NCI-H2081 (cell line): ENCODE measurements around the gene SOX21.

ENCODE experiments used
- DNase-seq, 2 experiments: peaks; one replicate each; lab custom pipeline; 2025; lab: John Stamatoyannopoulos, UW

SOX21 gene

GRCh38 chr13:94709001-94709834 is 3.1 kb downstream of the SOX21 start:
- peak in 1 of 2 experiments; percentile 35 for DNase-seq

GRCh38 chr13:94708031-94708859 is 4.1 kb downstream of the SOX21 start:
- DNase-seq, result peak in 1 of 2 experiments; percentile 42

- peak in 1 of 2 experiments; percentile 14 for DNase-seq
Measured at GRCh38 chr13:94707400-94708021, 4.8 kb downstream of the SOX21 start.

GRCh38 chr13:94706843-94707399 is 5.4 kb downstream of the SOX21 start:
- DNase-seq, result peak; percentile 69 to 72

- DNase-seq, result peak in 1 of 2 experiments; percentile 72
Measured at GRCh38 chr13:94706101-94706842, 6.1 kb downstream of the SOX21 start.

DNA sequence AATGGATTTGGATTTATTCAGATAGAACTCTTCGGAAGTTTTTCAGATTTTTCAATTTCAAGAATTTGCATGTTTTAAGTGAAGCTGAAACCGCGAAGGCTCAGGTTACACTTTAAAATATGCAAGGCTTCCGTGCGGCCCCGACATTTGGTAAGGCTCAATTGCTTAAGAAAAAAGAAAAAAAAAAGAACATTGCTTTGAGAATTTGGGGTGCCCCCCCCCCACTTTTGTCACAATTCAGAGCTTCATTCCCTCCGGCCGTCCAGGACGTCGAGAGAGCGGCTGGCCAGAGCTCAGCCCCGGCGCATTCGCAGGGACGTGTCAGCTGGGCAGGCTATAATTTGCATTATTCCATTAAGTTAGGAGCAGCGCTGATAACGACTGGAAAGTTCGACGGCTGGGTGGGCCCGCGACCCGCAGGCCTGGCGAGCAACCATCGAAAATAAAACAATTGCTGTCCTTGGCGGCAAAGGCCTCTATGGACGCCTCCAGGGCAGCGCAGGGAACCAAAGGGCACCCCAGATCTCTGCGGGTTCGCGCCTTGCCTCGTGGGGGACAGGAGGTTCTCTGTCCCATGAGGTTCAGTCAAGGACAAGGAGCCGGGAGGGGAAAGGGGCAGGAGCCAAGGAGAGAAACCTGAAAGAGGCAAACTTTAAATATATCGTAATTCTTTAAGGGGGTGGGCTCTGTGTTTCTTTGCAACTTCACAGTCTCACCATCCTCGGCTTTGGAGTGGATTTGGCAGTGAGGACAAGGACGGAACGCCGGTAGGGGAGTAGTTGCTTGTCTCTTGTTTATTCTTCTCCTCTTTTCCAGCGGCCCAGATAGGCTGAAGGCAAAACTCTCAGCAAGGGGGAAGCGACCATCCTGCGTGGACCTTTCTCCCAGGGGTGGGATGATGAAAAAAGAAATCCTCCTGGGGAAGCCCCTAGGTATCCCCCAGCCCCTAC is 7.0 kb downstream of the SOX21 start:
- DNase-seq, result no peak

- DNase-seq, result no peak
Measured at GRCh38 chr13:94704377-94705080, 7.8 kb downstream of the SOX21 start.

- DNase-seq, result no peak
Measured at GRCh38 chr13:94703721-94704314, 8.5 kb downstream of the SOX21 start.

DNA sequence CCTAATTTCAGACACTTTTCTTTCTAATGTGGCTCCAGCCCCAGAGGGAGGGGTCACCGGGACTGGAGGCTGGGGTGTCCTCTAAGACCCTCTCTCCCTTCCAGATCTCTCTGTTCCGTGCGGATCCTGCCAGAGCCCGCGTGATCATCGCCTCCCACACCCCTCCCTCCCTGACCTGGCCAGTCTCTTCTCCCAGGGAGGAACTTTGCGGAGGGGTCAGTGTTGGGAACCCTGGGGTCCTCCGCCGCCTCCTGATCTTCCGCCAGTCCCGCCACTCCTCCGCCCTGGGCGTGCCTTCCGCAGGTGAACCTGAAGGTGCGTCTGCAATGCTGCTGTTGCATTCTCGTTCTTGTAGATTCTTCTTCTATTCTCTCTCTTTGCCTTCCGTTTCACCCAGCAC is 9.1 kb downstream of the SOX21 start:
- no peak for DNase-seq

GRCh38 chr13:94702181-94703041 is 9.9 kb downstream of the SOX21 start:
- DNase-seq, result no peak

- no peak for DNase-seq
Measured at GRCh38 chr13:94701313-94702180, 10.8 kb downstream of the SOX21 start.

DNA sequence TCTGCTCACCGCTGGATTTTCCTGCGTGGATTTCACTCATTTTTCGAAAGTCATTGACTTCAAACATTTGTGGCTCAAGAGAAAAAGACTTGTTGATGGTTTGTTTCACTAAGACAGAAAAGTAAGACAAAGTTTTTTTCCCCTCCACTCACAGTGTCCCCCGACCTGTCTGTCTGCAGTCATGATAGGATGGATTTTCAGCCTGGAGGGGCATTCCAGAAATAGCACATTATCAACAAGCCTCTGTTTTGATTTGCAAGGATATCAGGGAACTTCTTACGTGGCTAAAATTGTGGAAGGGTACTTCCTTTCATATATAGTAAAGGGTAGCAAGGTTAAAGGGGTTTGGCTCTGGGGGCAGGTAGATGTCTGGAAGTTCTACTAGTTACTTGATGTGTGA is 11.8 kb downstream of the SOX21 start:
- no peak for DNase-seq

DNA sequence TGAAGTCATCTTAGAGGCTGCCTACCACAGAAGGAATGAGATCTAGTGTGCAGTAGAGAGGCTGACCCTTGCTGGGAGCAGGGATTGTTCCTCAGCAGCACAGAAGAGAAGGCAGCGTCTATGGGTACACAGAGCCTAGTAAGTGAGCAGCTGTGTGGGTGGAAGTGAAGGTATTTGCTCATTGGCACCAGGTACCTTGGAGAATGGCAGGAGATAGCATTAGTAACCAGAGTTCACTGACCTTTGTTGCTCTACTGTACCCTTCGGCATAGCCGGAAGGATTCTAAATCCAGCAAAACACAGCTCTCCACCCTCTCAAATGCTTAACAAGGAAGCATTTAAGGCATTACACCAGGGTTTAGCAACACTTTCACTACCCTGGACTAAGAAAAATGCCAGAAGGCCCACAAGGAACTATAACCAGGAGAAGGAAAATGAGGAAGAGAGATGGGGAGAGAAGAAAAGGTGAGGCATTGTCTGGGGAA is 12.3 kb downstream of the SOX21 start:
- DNase-seq, result no peak

DNA sequence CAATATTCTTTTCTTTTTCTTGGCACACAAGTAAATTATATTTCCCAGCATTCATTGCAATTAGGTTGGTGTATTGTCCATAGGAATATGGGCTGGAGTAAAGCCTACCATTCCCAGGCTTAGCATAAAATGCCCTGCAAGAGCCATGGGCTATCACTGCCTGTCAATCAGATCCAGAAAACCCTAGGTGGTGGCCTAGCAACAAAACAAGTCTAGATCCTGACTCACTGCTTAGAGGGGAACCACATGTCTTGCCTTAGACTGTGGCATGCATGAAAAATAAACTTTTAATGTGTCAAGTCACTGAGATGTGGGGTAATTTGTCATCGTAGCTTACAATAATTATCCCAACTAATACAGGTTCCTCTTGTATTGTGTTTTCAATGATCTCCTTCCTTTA is 16.2 kb downstream of the SOX21 start:
- DNase-seq, result no peak

DNA sequence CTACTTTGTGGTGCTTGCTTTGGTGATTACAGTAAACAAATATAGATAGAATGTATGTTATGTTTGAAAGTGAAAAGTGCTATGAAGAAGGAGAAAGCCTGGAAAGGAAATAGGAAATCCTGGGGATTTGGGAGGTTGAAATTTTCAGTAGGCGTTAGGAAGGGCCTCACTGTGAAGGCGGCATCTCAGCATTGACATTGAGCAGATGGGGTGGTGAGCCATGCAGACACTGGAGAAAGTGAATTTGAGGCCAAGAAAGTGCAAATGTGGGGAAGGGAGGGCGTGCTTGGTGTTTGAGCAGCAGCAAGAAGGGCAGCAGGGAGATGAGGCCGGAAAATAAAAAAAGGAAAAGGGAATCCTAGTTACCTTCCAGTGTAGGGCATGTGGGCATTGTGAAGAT is 20.3 kb downstream of the SOX21 start:
- no peak for DNase-seq

DNA sequence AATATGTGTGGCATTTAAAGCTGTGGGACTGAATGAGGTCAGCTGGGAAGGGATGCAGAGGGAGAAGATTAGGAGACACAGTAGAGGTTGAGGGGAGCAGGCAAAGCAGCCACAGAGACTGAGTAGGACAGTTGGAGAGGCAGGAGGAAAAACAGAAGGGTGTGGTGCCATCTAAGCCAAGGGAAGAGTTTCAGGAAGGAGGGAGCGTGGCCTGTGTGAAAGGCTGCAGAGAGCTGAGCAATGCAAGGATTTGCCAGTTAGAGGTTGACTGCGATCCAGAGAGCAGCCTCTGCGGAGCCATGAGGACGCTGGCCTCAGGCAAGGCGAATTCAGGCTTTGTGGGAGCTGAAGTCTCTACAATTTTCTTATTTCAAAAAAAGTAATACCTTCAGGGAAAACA is 28.9 kb downstream of the SOX21 start:
- no peak for DNase-seq

DNA sequence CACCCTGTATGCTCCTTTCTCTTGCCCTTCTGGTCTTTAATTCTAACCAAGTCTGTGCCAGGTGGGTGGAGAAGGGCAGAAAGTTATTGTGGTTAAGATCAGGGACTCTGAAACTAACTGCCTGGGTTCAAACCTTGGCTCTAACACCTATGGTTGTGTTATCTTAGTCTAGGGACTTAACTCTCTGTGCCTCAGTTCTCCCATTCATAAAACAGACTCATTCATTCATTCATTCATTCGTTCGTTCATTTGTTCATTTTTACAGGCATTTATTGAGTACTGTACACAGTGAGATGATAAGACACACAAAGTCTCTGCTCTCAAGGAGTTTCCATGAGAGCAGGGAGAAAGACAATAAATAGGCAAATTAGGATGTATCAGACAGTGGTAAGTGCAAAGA is 30.1 kb downstream of the SOX21 start:
- no peak for DNase-seq
